ENCODE measurements around the gene BLTP2. TPM values are rescaled to one million over a fixed set of nuclear protein-coding genes. Genes with fewer than 3 reads are reported as not detected.

Gene BLTP2
- total and polyA plus RNA-seq, 9 donors = 46.4 to 65.5 (median 52.2) TPM

DNA sequence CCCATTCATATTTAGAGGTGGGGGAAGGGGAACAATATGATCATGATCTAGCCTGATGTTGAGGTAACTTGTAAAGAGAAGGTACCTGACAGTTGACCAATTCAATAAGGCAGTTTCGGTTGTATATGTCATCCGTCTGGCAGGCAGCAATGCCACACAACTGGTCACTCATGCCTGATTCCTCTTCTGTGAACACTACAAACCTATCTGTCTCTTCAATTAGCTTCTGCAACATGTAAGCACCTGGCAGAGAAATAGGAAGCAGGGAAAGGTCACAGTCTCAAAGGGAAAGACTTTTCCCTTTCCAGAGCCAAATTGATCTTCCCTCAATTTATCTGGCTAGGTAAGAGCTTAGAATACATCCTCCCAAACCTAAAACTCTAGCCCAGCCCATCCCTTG is 20.8 kb downstream of the BLTP2 start:
- Histone ChIP-seq H3K4me3 (ENCODE audit: low read length) (no peak overlapping the region), H3K36me3 (ENCODE audit: control insufficient read depth, insufficient read depth, low read length) (peaks cover 73% of the 10 kb centered on the region), H3K9me3 (replicated peaks; ENCODE audit: control insufficient read depth, low read depth, low read length) (no peaks in the 10 kb centered on the region), H3K27me3 (ENCODE audit: control insufficient read depth, insufficient read depth, low read length) (no peaks in the 10 kb centered on the region), H3K27ac (ENCODE audit: low read length) (no peak overlapping the region), H3K4me1 (ENCODE audit: control insufficient read depth, insufficient read depth, low read length) (no peaks in the 10 kb centered on the region)
- no peak for DNase-seq
- no CpG with 5 or more reads among the region's 2 CpGs for WGBS (ENCODE audit: insufficient coverage)

DNA sequence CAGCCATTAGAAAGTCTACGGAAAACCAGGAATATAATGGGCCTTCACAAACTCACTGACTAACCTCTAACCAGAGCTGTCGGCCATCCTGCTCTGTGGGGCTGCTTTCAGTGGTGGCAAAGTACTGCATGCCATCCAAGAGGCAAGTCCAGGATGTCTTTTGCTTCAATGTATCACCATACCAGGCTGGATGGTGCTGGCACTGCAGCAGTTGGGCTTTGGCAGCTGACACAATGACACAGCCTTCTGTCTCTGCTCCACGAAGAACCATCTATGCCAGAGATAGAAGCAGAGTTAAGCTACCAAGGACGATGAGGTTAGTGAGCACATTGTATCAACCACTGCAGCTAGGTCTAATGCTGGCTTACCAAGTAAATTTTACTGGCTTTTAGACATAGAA is 21.3 kb downstream of the BLTP2 start:
- DNase-seq = no peak
- no peak overlapping the region for H3K4me3 ChIP-seq (ENCODE audit: low read length)
- peaks cover 76% of the 10 kb centered on the region for H3K36me3 ChIP-seq (ENCODE audit: control insufficient read depth, insufficient read depth, low read length)
- H3K4me1 ChIP-seq (ENCODE audit: control insufficient read depth, insufficient read depth, low read length) = no peaks in the 10 kb centered on the region
- 100% methylated on average over 2 of the region's 4 CpGs for WGBS (ENCODE audit: insufficient coverage)
- H3K27me3 ChIP-seq (ENCODE audit: control insufficient read depth, insufficient read depth, low read length) = no peaks in the 10 kb centered on the region
- no peaks in the 10 kb centered on the region for H3K9me3 ChIP-seq (replicated peaks; ENCODE audit: control insufficient read depth, low read depth, low read length)
- H3K27ac ChIP-seq (ENCODE audit: low read length) = no peak overlapping the region

DNA sequence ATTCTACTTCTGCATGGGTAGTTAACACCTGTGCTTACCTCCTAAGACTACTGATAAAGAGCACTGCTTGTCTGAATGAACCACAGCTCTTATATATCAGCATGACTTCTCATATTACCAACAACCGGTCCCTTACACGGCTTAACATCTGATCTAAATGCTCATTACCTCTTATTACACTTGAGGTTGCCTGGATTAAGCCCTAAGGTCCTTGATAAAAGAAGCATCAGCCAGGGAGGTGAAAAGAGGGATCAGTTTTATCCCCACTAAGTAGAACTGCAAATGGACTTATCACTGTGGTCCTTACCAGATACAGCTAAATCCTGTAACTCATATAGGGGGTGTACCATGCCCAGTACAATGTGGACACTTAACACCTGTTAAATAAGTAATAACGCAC is 22.8 kb downstream of the BLTP2 start:
- Histone ChIP-seq H3K4me3 (ENCODE audit: low read length) (no peak overlapping the region), H3K9me3 (replicated peaks; ENCODE audit: control insufficient read depth, low read depth, low read length) (no peaks in the 10 kb centered on the region), H3K4me1 (ENCODE audit: control insufficient read depth, insufficient read depth, low read length) (no peaks in the 10 kb centered on the region), H3K27ac (ENCODE audit: low read length) (no peak overlapping the region), H3K36me3 (ENCODE audit: control insufficient read depth, insufficient read depth, low read length) (peaks cover 80% of the 10 kb centered on the region), H3K27me3 (ENCODE audit: control insufficient read depth, insufficient read depth, low read length) (no peaks in the 10 kb centered on the region)
- DNase-seq = no peak
- no CpG with 5 or more reads among the region's 3 CpGs for WGBS (ENCODE audit: insufficient coverage)

DNA sequence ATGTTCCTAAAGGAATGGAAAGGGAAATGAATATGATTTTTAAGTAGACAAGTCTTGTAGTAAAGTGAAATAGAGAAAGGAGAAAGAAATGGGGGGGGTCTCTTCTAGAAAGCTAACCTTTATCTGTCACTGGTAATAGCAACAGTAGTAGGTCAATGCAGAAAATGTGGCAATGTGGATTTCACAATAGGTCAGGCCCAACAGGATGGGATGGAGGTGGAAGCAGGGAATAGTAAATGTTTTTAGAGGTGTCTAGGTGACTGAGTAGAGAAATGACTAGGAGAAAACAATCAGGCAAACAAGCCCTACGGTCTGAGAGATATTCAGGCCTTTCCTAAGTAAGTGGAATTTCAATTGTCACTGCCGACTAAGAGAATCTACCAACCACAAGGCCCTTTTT is 24.9 kb downstream of the BLTP2 start:
- H3K4me3 ChIP-seq (ENCODE audit: low read length) = no peak overlapping the region
- H3K27ac ChIP-seq (ENCODE audit: low read length) = no peak overlapping the region
- H3K4me1 ChIP-seq (ENCODE audit: control insufficient read depth, insufficient read depth, low read length) = no peaks in the 10 kb centered on the region
- DNase-seq = no peak
- peaks cover 87% of the 10 kb centered on the region for H3K36me3 ChIP-seq (ENCODE audit: control insufficient read depth, insufficient read depth, low read length)
- H3K27me3 ChIP-seq (ENCODE audit: control insufficient read depth, insufficient read depth, low read length) = no peaks in the 10 kb centered on the region
- no CpG with 5 or more reads among the region's 2 CpGs for WGBS (ENCODE audit: insufficient coverage)
- H3K9me3 ChIP-seq (replicated peaks; ENCODE audit: control insufficient read depth, low read depth, low read length) = no peaks in the 10 kb centered on the region

DNA sequence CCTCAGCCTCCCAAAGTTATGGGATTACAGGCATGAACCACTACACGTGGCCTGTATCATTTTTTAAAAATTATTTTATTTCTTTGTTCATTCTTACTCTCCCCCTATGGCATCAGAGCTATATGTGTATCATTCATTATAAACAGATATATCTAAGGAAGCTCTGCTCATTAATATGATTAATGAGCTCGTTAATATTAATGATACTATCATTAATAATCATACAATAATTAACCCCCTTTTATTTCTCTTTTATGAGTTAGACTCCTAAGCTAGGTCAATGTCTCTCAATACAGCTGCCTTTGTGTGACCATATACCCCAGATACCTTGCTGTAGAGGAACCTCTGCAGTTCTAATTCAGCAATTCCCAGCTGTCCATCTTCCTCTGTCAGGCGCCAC is 26.5 kb downstream of the BLTP2 start:
- DNase-seq = no peak
- H3K27me3 ChIP-seq (ENCODE audit: control insufficient read depth, insufficient read depth, low read length) = no peaks in the 10 kb centered on the region
- H3K4me3 ChIP-seq (ENCODE audit: low read length) = no peak overlapping the region
- H3K4me1 ChIP-seq (ENCODE audit: control insufficient read depth, insufficient read depth, low read length) = no peaks in the 10 kb centered on the region
- peaks cover 86% of the 10 kb centered on the region for H3K36me3 ChIP-seq (ENCODE audit: control insufficient read depth, insufficient read depth, low read length)
- WGBS (ENCODE audit: insufficient coverage) = 100% methylated on average over 1 of the region's 3 CpGs
- H3K9me3 ChIP-seq (replicated peaks; ENCODE audit: control insufficient read depth, low read depth, low read length) = no peaks in the 10 kb centered on the region
- no peak overlapping the region for H3K27ac ChIP-seq (ENCODE audit: low read length)

DNA sequence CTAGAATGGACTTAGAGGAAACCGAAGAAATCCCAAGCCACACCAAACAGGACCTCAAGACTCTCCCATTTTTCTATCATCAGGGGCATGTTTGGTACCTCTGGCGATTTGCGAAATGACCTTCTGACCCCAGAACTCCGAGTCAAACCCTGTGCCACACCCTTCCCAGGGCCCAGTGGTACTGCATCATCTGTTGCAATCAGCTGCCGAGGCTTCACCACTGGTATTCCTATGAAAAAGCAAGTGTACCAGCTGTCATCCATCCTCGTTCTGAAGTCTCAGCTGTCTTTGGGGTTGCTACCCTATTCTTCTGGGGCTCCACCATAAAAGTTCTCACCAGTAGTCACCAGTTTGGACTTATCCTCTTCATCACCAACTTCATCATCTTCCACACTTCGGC is 28.7 kb downstream of the BLTP2 start:
- WGBS (ENCODE audit: insufficient coverage) = 73% methylated on average over 6 of the region's 7 CpGs
- no peaks in the 10 kb centered on the region for H3K9me3 ChIP-seq (replicated peaks; ENCODE audit: control insufficient read depth, low read depth, low read length)
- H3K36me3 ChIP-seq (ENCODE audit: control insufficient read depth, insufficient read depth, low read length) = peaks cover 89% of the 10 kb centered on the region
- DNase-seq = no peak
- H3K4me1 ChIP-seq (ENCODE audit: control insufficient read depth, insufficient read depth, low read length) = no peaks in the 10 kb centered on the region
- H3K27me3 ChIP-seq (ENCODE audit: control insufficient read depth, insufficient read depth, low read length) = no peaks in the 10 kb centered on the region
- no peak overlapping the region for H3K4me3 ChIP-seq (ENCODE audit: low read length)
- no peak overlapping the region for H3K27ac ChIP-seq (ENCODE audit: low read length)

DNA sequence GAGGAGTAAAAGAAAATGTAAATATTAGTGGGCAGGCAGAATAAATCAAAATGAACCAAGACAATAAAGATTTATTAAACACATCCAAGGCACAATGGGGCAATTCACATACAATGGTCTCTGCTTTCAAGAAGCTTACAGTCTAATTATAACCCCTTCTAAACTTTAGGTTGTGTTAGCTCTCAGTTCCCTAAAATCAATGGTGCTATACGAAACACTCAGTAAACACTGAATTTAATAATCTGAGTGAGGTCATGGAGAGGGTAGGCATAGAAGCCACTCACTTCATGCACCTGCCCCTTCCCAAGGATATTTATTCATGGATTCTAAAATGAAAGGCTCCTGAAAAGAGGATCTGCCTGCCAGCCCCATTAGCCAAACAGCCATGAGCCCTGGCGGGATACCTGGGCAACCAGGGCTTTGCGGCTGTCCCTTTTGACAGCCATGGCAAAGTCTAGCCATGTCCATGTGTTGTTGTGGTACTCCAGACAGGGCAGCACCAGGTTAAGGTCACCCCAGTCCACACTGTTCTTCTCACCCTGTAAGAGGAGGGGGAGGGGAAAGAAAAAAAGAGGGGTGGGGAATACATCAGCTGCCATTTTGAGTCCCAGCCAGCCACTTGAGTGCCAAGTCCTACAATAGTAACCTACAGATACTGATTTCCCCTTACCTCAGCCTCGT is 29.6 kb downstream of the BLTP2 start:
- Histone ChIP-seq H3K9me3 (replicated peaks; ENCODE audit: control insufficient read depth, low read depth, low read length) (no peaks in the 10 kb centered on the region), H3K4me1 (ENCODE audit: control insufficient read depth, insufficient read depth, low read length) (no peaks in the 10 kb centered on the region), H3K4me3 (ENCODE audit: low read length) (no peak overlapping the region), H3K36me3 (ENCODE audit: control insufficient read depth, insufficient read depth, low read length) (peaks cover 86% of the 10 kb centered on the region), H3K27ac (ENCODE audit: low read length) (no peak overlapping the region), H3K27me3 (ENCODE audit: control insufficient read depth, insufficient read depth, low read length) (no peaks in the 10 kb centered on the region)
- no CpG with 5 or more reads among the region's 4 CpGs for WGBS (ENCODE audit: insufficient coverage)
- DNase-seq = no peak

DNA sequence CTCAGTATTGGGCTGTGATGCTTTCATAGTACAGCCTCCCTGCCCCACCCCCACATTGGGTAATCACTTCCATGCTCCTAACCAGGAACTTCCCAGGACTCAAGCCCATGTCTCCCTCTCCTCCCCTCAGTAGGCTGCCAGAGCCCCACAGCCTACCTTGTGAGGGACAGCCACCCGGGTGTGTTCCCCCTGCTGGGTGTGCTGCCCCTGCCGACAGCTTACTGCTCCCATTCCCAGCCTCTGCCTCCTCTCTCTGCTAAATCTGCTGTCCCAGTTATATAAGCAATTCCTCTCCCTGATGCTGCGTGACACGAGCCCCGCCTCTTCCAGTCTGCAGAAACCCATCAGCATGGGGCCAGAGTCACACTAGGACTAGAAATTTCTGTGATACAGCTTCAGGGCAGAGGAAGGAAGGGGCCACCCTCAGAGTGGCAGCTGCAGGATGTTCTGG is 31.0 kb downstream of the BLTP2 start, which contains the start of gene RSKR:
Gene RSKR, minus strand, starts transcription at position 255 of the 451 bp plus-strand sequence. Its CDS starts 24 bp downstream, at position 231.
- H3K27ac ChIP-seq (ENCODE audit: low read length) = no peak within 1 kb of the TSS
- 63% methylated on average over 3 of the region's 5 CpGs for WGBS (ENCODE audit: insufficient coverage)
- DNase-seq = no peak
- H3K36me3 ChIP-seq (ENCODE audit: control insufficient read depth, insufficient read depth, low read length) = peaks cover 75% of the 10 kb centered on the region
- H3K4me3 ChIP-seq (ENCODE audit: low read length) = no peak within 1 kb of the TSS
- no peaks in the 10 kb centered on the region for H3K4me1 ChIP-seq (ENCODE audit: control insufficient read depth, insufficient read depth, low read length)
- H3K9me3 ChIP-seq (replicated peaks; ENCODE audit: control insufficient read depth, low read depth, low read length) = no peaks in the 10 kb centered on the region
- no peaks in the 10 kb centered on the region for H3K27me3 ChIP-seq (ENCODE audit: control insufficient read depth, insufficient read depth, low read length)

DNA sequence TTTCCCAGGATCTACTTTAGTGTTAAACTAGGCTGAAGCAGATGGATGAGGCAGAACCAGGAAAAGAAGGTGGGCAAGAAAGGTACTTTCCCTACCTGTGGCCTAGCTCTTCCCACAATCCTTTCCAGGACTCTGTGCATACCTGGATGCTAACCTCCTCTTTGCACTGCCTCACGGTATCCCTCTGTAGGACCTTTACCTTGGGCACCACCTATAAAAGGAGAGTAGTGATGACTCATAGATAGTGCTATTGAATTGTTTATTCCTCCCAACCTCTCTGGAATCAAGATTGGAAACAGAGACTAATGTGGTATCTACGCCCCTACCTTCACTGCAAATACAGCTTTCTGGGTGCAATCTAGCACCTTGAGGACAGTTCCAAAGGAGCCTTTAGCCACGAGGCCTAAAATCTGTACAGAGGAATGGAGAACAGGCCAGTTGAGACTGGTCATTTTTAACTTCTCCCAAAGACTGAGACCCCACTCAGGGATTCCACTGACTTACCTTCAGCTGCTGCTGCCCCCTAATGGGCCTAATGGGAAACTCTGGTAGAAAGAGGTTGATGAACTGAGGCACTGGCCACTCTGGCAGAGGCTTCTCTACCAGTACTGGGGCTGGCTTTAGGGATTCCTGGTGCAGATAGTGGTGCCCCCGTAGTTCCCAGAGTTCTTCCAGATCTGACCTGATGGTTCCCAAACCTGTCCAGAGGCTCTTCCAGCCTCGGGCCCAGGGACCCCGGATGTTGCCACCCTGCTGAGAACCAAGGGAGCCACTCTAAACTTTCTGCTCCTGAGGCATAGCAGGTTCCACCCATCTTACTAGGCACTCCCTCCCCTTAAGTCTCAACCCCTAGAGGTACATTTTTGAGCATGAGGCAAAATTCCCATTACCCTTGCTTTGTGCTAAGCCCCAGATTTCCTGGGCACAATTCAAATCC is 31.8 kb downstream of the BLTP2 start:
- Histone ChIP-seq H3K27ac (ENCODE audit: low read length) (no peak overlapping the region), H3K27me3 (ENCODE audit: control insufficient read depth, insufficient read depth, low read length) (no peaks in the 10 kb centered on the region), H3K4me3 (ENCODE audit: low read length) (no peak overlapping the region), H3K36me3 (ENCODE audit: control insufficient read depth, insufficient read depth, low read length) (peaks cover 69% of the 10 kb centered on the region), H3K9me3 (replicated peaks; ENCODE audit: control insufficient read depth, low read depth, low read length) (no peaks in the 10 kb centered on the region), H3K4me1 (ENCODE audit: control insufficient read depth, insufficient read depth, low read length) (no peaks in the 10 kb centered on the region)
- peak; percentile 45 for DNase-seq
- WGBS (ENCODE audit: insufficient coverage) = 79% methylated on average over 3 of the region's 6 CpGs

DNA sequence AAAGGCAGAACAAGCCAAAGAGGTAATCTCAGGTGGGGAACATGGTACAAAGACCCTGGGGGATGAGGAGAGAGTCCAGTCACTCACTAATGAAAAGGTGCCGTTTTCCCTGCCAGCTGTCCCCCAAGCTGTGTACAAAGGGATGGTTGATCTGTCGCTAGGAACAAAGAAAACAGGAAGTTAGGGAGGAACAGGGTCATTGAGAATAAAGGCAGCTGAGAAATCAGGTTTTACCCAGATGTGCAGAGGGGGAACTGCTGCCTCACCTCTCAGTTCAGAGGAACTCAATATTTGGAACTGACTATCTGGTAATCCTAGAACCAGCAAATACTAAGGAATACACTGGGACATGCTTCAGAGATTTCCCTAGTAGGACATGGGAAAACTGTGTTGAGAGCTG is 32.4 kb downstream of the BLTP2 start:
- Histone ChIP-seq H3K4me1 (ENCODE audit: control insufficient read depth, insufficient read depth, low read length) (no peaks in the 10 kb centered on the region), H3K27me3 (ENCODE audit: control insufficient read depth, insufficient read depth, low read length) (no peaks in the 10 kb centered on the region), H3K27ac (ENCODE audit: low read length) (no peak overlapping the region), H3K9me3 (replicated peaks; ENCODE audit: control insufficient read depth, low read depth, low read length) (no peaks in the 10 kb centered on the region), H3K36me3 (ENCODE audit: control insufficient read depth, insufficient read depth, low read length) (peaks cover 64% of the 10 kb centered on the region), H3K4me3 (ENCODE audit: low read length) (no peak overlapping the region)
- 73% methylated on average over 2 of the region's 2 CpGs for WGBS (ENCODE audit: insufficient coverage)
- no peak for DNase-seq
